HG03460 (cell line): ENCODE data around the gene ADGRA3.

Source experiments
- ATAC-seq: cut with Tn5 transposase; IDR thresholded peaks from one replicate; pipeline ENCODE4 v1.9.1; 2021; ENCODE audit not compliant: unreplicated experiment

Gene ADGRA3

GRCh38 chr4:22514001-22514400 is 1.9 kb downstream of the ADGRA3 start:
- no peak for ATAC-seq

GRCh38 chr4:22512306-22512705 is 3.6 kb downstream of the ADGRA3 start:
- no peak for ATAC-seq

- ATAC-seq = no peak
Measured at GRCh38 chr4:22510750-22511149, 5.1 kb downstream of the ADGRA3 start.

- no peak for ATAC-seq
Measured at GRCh38 chr4:22508376-22508775, 7.5 kb downstream of the ADGRA3 start.

- ATAC-seq = no peak
Measured at GRCh38 chr4:22504922-22505321, 10.9 kb downstream of the ADGRA3 start.

- no peak for ATAC-seq
Measured at GRCh38 chr4:22504447-22504846, 11.4 kb downstream of the ADGRA3 start.

GRCh38 chr4:22502895-22503814 is 12.7 kb downstream of the ADGRA3 start:
- no peak for ATAC-seq

- ATAC-seq = no peak
Measured at GRCh38 chr4:22501715-22502095, 14.2 kb downstream of the ADGRA3 start.

GRCh38 chr4:22500831-22501714 is 14.8 kb downstream of the ADGRA3 start:
- no peak for ATAC-seq

- ATAC-seq = no peak
Measured at GRCh38 chr4:22500128-22500611, 15.7 kb downstream of the ADGRA3 start.

GRCh38 chr4:22498866-22499265 is 17.0 kb downstream of the ADGRA3 start:
- no peak for ATAC-seq

GRCh38 chr4:22496165-22496813 is 19.6 kb downstream of the ADGRA3 start:
- ATAC-seq = no peak

GRCh38 chr4:22493523-22493922 is 22.3 kb downstream of the ADGRA3 start:
- no peak for ATAC-seq

GRCh38 chr4:22492987-22493386 is 22.9 kb downstream of the ADGRA3 start:
- no peak for ATAC-seq

GRCh38 chr4:22491939-22492338 is 23.9 kb downstream of the ADGRA3 start:
- no peak for ATAC-seq

GRCh38 chr4:22490718-22491315 is 25.0 kb downstream of the ADGRA3 start:
- no peak for ATAC-seq

- no peak for ATAC-seq
Measured at GRCh38 chr4:22488106-22488505, 27.8 kb downstream of the ADGRA3 start.

- no peak for ATAC-seq
Measured at GRCh38 chr4:22487328-22487727, 28.5 kb downstream of the ADGRA3 start.

GRCh38 chr4:22486276-22486675 is 29.6 kb downstream of the ADGRA3 start:
- no peak for ATAC-seq

GRCh38 chr4:22485737-22486136 is 30.1 kb downstream of the ADGRA3 start:
- no peak for ATAC-seq

GRCh38 chr4:22483551-22483981 is 32.3 kb downstream of the ADGRA3 start:
- no peak for ATAC-seq
